CD4-positive, alpha-beta T cell treated with Interleukin-10 for 1 hour (primary cell): ENCODE results near the gene BCAS3.
"Not testable (repeated sequence)": the region's sequence is repeated elsewhere in the genome, so short reads cannot be mapped to it uniquely, and the experiment has no call there.

Experiments
- DNase-seq: peaks from one replicate; pipeline ENCODE4 v3.0.0-alpha.2; 2020

BCAS3 gene

DNA sequence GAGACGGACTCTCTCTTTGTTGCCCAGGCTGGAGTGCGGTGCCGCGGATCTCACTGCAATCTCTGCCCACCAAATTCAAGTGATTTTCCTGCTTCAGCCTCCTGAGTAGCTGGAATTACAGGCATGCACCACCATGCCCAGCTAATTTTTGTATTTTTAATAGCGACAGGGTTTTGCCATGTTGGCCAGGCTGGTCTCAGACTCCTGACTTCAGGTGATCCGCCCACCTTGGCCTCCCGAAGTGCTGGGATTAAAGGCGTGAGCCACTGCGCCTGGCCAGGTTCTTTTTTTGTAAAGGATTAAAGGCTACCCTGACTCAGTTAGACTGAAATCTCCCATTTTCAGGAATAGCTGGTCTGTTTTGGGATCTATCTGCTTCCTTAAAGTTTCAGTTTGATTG lies 681.9 kb downstream of the BCAS3 start:
- not testable (repeated sequence) for DNase-seq

DNA sequence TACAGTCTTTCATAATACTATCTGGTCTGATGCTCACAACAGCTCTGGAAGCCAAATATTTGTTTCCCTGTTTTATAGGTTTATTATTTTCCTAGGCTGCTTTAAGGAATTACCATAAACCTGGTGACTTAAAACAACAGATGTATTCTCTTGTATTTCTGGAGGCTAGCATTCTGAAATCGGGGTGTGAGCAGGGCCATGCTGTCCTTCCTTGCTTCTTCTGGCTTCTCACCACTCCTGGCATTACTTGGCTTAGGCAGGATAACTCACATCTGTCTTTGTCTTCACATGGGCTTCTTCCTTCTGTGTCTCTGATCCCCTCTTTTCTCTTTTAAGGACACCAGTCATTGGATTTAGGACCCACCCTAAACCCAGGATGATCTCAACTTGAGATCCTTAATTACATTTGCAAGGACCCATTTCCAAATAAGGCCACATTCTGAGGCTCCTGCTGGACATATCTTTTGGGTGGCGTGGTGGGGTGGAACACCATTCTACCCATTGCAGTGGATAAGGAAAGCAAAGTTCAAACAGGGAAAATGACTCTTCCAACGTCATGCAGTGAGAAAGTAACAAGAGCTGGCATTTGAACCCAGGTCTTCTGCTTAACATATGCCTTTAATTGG lies 682.8 kb downstream of the BCAS3 start:
- DNase-seq, result no peak

DNA sequence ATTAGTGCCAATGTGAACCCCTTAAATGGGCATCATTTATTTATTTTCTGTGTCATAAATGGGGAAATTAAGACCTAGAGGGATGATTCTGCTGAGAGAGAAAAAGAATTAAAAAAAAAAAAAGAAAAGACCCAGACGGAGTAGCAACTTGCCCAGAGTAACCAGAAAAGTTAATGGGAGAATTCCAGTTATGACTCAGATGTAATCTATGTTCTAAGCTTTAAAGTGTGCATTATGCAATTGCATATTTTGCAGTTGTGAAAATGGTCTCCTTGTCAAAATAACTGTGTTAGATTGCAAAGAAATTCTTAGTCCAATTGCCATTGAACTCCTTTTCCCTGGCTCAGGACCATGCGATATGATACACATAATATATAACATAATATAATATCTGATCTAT lies 683.4 kb downstream of the BCAS3 start:
- DNase-seq, result no peak

DNA sequence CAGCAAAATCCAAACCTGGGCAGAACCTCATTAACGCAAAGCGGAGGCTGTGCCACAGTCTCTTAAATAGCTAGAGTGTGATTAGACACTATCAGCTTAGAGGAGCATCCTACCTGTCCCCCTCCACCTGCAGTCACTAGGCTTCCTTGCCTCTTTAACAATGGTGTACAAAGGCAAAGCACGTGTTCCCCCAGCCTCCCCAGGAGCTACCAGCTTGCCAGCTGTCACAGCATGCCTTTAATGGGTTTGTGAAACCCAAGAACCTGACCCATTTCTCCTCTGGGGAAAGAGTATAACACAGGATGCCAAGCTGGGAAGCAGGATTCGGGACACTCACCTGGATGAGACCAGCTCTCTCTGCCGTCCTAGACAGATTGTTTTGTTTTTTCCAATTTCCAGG lies 684.7 kb downstream of the BCAS3 start:
- no peak for DNase-seq

DNA sequence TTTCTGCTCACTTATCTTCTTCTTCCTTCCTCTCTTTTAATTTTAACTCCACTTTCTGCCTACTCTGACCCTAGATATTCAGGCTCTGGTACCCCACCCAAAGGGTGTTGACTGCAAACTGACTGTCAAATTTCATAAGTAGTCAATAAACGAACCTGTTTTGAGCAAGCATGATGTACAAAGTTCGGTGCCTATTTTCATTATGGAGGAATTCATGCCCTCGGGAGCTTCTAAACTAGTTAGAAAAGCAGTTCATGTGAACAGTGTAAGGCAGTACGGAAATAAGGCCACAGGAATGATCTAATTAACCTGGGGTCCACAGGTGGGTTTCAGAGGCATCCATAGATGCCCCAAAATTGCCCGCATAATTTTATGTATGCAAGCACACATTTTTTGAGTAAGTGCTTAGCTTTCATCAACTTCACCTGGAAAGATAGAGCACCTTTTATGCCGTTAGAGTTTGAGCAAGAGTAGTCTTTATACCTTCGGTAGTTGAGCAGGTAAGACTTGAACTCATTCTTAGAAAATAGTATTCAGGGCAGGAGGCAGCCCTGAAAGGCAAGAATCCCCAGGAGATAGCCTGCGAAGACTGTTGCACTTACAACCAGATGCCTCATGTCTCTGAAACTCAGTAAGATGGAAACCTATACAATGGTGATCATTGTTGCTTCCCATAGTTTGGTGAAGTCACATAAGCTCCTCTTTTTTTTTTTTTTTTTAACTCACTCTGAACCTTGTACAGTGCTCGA lies 685.4 kb downstream of the BCAS3 start:
- no peak for DNase-seq

DNA sequence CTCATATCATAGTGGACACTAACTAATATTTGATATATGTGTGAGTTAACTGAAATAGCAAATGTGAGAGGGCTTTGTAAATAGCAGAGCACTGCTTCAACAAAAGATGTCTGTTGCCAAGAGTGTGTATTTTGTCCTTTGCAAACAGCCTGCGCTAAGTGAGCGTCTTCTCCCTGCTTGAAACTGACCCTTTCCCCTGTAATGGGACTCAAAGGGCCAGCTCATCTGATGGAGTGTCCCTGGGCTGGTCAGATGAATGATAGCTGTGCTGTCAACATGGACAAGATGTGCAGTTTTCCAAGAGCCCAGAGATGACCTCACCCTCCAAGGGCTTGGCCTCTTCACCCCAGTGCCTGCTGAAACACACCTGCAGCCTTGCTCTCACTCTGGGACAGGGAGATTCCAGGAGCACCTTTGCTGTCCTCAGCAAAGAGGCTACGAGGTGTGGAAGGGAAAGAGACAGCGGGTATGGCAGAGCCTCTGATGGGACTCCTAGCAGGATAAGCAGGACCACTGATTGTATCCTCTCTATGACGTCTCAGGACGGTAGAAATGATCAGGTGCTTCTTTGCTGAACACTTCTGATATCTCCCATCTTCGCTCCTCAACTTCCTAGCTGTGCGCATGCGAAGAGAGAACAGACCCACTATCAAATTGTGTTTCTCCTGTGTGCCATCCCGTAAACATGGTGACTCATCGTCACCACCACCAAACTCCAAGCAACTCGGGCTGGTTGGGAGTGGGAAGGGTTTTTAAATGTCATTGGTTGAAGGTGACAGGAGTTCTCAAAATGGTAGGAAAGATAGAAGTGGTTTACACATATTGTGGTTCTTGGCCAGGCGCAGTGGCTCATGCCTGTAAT lies 686.2 kb downstream of the BCAS3 start:
- DNase-seq, result no peak

DNA sequence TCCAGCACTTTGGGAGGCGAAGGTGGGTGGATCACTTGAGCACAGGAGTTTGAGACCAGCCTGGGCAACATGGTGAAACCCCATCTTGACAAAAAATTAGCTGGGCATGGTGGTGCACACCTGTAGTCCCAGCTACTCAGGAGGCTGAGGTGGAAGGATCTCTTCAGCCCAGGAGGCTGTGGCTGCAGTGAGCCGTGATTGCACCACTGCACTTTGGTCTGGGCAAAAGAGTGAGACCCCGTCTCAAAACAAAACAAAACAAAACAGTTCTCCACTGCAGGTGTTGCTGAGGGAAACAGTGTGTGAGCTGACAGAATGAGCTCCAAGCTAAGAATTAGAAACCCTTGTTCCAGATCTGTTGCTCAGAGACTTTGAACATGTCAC lies 686.8 kb downstream of the BCAS3 start:
- no peak for DNase-seq

DNA sequence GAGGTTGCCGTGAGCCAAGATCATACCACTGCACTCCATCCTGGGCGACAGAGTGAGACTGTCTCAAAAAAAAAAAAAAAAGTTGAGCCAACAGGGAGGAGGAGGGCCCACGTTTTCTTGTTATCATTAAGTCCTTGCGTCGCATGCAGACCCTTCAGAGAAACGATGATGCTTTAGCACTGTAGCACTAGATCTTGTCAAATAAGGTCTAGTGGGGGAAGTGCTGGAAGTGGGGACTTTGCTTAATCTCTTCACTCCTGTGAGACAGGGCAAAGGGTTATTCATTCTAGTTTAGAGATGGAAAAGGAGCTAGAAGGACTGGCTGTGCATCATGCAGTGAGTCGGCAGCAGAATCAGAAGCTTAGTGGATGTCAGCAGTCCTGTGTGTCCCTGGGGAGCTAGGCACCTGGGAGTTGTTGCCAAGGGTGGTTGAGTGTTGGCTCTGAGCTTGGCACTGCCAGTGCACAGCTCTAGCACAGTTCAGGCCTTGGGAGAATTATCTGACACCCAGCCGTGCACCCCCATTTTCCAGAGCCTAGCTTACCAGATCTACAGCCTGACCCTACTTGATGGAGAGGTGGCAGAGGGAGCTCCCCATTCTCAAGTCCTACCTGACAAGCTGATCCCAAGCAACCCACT lies 688.5 kb downstream of the BCAS3 start:
- no peak for DNase-seq

DNA sequence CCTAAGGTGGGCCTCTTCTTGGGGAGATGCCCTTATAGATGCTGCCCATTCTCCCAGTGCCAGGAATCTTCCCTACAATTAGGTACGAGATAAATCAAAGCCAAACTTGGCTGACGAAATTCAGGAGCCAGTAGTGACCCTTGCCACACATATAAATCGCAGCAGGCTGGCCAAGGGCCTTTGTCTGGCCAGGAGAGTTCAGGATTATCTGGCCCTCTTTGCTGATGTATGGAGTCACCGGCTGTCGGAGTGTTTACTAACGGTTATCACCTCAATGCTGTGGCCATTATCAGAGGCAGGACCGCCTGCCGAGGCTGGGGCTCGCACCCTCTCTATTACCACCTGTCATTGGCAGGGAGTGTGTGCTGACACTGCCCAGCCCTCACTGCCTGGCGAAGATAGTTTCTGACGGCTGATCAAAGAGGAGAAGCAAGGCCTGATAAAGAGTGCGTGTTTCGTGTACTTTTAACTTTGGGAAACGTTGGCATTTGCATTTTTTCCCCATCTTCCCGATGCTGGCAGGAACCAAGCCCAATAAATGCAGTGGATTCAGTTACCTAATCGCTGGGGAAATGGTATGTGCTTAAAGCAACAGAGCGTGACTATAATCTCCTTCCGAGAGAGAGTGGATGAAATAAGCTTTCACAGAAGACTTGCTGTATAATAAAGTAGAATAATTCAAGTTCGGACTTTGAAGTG lies 689.2 kb downstream of the BCAS3 start:
- DNase-seq, result no peak

DNA sequence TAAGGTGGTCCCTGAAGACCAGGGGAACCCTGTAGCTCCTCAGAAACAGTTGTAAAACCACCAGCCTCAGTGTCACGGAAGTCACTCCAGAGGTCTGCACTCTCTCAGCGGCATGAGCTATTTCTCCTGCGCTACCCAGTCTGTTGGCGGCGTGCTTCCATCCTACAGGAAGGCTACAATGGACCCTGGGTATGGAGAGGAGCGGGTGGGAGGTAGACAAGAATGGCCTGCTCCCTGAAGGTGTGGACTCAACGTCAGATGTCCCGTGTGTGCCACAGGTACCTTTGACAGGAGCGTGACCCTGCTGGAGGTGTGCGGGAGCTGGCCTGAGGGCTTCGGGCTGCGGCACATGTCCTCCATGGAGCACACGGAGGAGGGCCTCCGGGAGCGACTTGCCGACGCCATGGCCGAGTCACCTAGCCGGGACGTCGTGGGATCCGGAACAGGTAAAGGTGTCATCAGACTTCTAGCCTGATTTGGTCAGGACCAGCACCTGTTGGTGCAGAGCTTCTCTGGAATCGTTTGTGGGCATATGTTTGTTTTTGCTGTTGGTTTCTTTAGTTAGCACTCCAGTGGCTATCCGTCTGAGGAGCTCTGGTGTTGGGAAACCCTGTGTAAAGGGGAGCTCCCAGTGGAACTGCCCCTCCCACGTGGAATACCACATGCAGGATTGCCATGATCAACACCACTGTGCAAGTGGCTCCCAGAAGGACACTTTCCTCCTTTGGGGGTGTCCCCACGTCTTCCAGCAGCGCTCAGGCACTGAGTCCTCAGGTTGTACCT lies 690.6 kb downstream of the BCAS3 start:
- no peak for DNase-seq

DNA sequence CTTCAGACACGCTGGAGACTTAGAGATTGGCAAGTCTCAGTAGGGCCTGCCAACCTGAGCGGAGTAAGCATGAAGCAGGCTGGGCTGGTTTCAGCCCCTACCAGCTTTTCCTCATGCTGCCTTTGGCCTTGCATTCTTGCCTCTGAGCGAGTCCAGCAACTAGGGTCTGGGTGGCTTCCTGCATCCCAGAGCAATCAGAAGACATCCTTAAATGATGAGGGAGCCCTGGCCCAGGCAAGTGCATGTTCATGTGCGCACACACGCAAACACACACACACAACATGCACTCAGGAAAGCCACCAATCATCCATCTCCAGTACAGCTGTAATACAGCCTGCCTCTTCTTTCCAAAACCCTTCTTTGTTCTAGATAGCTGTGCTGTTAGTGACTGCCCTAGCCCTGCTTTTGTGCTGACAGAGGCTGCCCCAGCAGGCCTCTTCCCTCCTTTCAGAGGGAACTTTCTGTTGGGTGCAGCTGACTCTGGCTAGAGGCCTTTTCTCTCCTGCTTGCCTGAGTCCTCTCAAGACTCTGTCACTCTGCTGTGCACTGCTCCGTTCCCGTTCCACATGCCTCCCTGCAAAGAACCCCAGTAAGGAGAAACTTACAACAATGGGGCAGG lies 691.3 kb downstream of the BCAS3 start:
- DNase-seq, result no peak

DNA sequence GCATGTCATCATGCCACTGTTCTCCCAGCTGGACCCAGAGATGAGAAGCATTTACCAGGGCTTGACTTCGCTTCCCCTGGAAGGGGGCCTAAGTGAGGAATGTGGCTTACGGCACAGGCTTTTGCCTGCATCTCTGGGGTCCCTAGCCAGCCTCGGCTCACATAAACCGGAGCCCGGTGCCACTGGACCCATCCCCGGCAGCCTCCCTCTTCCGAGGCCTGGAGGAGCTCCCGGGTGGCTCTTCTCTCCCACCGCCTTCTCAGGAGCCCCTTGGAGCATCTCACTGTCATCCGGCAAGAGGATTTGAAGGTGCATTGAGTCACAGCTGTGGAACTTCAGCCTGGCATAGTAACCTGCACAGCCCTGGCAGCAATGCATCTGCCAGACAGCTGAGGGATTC lies 692.1 kb downstream of the BCAS3 start:
- no peak for DNase-seq

DNA sequence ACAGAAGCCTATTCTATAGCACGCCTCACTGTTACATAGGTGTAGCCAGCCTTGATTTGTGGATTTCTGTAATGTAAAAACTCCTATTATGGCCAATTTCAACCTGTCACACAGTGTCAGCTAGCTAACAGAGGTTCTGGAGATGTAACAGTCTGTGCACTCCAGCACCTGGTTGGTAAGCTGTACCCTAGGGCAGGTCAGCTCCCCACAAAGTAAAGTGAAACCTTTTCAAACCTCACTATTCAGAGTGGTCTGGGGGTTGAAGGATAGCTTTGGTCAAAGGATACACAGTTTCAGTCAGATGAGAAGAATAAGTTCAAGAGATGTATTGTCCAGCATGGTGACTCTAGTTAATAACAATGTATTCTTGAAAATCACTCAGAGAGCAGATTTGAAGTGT lies 693.5 kb downstream of the BCAS3 start:
- DNase-seq, result no peak

DNA sequence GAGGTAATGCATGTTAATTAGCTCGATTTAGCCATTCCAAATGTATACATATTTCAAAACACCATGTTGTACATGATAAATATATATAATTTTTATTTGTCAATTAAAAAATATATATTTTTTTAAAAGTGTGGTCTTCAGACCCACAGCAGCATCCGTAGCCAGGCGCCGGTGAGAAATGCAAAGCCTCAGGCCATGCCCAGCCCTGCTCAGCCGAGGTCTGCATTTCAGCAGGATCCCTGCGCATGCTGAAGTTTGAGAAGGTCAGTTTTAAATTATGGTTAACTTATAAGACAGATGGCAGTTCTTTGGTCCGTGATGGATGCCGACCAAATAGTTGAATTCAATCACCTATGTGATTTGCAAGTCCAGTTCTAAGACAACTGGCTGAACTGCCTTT lies 694.0 kb downstream of the BCAS3 start:
- no peak for DNase-seq

DNA sequence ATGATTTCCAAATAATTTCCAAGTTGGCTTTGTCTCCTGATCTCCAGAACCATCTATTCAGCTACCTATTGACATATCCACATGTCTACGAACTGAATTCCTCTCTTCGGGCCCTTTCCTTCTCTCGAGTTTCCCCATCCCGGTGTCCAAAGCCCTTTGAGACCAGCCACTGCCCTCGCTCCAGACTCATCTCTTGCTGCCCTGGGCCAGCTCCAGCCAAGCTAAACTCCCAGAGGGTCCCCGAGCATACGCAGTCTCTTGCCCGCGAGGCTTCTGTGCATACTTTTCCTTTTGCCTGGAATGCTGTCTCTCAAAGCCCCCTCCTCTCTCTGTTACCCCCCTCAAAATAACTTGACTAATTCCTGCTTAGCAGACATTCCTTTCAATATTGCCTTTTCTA lies 694.8 kb downstream of the BCAS3 start:
- DNase-seq, result no peak

DNA sequence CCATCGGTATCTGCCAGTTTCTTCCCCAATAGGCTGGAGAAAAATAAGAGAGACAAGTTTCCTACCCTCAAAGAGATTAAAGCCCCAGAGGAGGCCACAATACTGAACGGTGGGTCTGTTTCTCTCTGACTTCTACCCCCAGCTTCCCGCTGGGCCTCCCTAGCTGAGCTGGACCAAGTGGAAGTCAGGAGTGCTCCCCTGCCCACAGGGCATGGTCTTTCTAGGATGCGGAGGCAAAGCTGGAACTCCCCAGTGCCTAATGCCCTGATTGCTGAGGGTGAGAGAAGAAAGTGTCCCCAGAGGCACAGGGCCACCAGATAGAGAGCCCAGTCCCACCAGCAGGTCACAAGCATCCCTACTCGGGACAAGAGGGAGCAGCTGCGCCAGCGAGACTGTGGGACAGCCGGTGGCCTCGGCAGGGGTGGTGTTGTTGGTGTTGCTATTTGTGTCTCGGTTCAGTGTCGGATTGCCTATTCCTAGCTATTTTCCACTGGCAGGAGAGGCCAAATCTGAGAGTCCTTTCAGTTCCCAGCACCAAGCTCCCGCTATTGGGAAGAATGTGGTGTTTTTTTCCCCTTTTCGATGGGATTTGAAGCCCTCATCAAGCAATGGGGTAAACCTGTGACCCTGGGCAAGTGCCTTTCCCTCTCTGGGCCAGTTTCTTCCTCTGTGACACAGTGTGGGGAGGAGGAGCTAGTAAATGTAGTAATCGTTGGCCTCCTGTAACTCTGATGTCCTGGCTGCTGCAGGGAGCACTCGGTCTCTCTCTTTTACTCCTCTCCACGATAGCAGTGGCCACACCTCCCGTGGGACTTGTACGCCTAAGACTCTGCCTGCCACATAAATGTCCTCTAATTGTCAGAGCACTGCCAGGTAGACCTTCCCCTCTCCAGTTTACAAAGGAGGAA lies 699.5 kb downstream of the BCAS3 start:
- no peak for DNase-seq

DNA sequence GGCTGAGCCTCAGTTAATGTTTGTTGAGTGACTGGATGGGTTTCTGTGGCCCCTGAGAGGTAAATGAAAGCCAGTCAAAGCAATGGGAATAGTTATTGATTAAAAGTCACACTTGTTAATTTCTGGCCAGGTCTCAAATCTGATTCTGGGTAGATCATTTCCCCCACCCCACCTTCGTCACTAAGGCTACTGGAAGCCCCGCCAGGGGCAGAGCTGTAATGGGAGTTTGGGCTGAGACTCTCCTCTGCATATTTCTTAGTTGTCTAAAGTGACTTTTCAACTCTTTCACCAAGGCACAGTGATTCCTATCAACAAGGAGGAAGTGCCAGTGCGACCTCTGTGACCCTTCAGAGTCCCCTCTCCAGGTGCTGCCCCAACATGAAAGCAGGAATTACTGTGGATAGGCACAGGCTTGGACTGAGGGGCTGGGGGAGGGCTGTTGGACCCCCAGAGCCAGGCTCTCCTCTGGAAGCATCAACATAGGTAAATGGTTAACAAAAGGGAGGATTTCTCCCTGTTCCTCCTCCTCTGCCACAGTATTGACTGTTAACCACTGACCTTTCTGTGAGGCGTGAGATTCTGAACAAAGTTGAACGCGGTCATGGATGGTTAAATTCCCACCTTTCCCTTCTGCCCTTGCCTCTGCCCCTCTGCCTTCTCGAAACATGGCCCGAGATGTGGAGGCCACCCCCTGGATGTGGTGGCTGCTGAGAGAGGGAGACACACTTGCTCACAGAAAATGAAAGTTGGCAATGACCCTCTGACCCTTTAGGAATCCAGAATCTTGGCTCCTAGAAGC lies 701.2 kb downstream of the BCAS3 start:
- no peak for DNase-seq

DNA sequence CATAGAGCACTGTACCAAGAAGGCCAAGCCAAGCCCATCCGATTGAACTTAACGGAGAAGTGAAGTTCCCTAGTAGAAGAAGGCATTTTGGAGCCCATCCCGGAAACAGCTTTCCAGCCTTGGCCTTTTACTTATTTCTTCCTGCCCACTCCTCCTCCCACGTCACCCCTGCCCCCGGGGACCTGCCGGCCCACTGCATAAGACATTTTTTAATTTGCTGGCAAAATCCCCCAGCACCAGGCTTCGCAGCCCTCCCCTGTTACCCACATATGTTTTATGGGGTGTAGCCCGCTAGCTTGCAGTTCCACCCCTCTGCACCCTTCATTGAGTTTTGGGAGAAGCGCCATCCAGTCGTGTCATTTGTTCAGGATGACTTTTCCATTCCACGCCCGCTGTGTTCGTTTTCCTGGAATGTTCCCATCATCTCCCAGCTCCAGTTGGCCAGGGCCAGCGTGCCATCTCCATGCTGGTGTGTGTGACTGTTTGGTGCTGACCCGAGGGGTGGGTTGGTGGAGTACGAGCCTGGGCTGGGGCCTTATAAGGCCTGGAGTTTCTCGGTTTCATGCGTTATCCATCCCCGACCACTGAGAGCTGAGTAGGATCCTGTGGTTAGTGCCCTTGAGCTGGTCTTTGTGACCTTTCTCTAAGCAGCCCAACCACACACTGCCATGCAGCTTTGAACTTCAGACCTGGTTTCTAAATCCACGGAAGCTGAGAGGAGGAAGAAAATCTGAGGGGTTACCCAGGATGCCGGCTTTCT lies 702.0 kb downstream of the BCAS3 start:
- DNase-seq, result no peak
